Neutrophil (primary cell): ENCODE data around the gene NTN1.

ENCODE experiments used
- H3K27ac ChIP-seq: fragments of 200-600 bp; sonication (generic); 2 replicates; pipeline ENCODE4 v1.5.1; 2016; ENCODE audit warnings: mild to moderate bottlenecking, moderate library complexity
- H3K27me3 ChIP-seq: fragments of 200-600 bp; sonication (generic); 2 replicates; pipeline ENCODE4 v1.6.0; 2016; ENCODE audit warnings: mild to moderate bottlenecking
- H3K36me3 ChIP-seq: fragments of 200-600 bp; sonication (generic); 2 replicates; pipeline ENCODE4 v1.5.1; 2017
- H3K4me1 ChIP-seq, 2 experiments: fragments of 200-600 bp in 1 of 2; sonication (generic) in 1 of 2; 1 replicate in 1 of 2; 2 replicates in 1 of 2; pipeline versions ENCODE4 v1.5.1 to v1.6.1; 2013 to 2016; ENCODE audit warnings: low read depth in 1 of 2, low read length in 1 of 2, mild to moderate bottlenecking in 1 of 2, moderate library complexity in 1 of 2; ENCODE audit not compliant: control insufficient read depth in 1 of 2, insufficient read depth in 1 of 2
- H3K4me3 ChIP-seq, 2 experiments: fragments of 200-600 bp in 1 of 2; sonication (generic) in 1 of 2; 1 replicate in 1 of 2; 2 replicates in 1 of 2; pipeline ENCODE4 v1.5.1; 2013 to 2016; ENCODE audit warnings: low read depth in 1 of 2, low read length in 1 of 2, mild to moderate bottlenecking in 1 of 2, moderate library complexity in 1 of 2
- H3K9me3 ChIP-seq: fragments of 200-600 bp; sonication (generic); 2 replicates; pipeline ENCODE4 v1.5.1; 2016
- TF ChIP-seq, protein P1 (sequence below): fragments of 200-600 bp; sonication (generic); IDR thresholded peaks from 2 replicates; pipeline ENCODE4 v1.5.1; 2016; ENCODE audit warnings: antibody characterized with exemption

The NTN1 gene

GRCh38 chr17:9218911-9219310 is 197.6 kb downstream of the NTN1 start:
- H3K4me3 ChIP-seq = no peak overlapping the region
- no peaks in the 10 kb centered on the region for H3K9me3 ChIP-seq
- no peaks in the 10 kb centered on the region for H3K4me1 ChIP-seq
- TF ChIP-seq, protein P1, sequence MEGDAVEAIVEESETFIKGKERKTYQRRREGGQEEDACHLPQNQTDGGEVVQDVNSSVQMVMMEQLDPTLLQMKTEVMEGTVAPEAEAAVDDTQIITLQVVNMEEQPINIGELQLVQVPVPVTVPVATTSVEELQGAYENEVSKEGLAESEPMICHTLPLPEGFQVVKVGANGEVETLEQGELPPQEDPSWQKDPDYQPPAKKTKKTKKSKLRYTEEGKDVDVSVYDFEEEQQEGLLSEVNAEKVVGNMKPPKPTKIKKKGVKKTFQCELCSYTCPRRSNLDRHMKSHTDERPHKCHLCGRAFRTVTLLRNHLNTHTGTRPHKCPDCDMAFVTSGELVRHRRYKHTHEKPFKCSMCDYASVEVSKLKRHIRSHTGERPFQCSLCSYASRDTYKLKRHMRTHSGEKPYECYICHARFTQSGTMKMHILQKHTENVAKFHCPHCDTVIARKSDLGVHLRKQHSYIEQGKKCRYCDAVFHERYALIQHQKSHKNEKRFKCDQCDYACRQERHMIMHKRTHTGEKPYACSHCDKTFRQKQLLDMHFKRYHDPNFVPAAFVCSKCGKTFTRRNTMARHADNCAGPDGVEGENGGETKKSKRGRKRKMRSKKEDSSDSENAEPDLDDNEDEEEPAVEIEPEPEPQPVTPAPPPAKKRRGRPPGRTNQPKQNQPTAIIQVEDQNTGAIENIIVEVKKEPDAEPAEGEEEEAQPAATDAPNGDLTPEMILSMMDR = no peak
- H3K27ac ChIP-seq = no peak overlapping the region
- H3K36me3 ChIP-seq = no peaks in the 10 kb centered on the region
- no peaks in the 10 kb centered on the region for H3K27me3 ChIP-seq

DNA sequence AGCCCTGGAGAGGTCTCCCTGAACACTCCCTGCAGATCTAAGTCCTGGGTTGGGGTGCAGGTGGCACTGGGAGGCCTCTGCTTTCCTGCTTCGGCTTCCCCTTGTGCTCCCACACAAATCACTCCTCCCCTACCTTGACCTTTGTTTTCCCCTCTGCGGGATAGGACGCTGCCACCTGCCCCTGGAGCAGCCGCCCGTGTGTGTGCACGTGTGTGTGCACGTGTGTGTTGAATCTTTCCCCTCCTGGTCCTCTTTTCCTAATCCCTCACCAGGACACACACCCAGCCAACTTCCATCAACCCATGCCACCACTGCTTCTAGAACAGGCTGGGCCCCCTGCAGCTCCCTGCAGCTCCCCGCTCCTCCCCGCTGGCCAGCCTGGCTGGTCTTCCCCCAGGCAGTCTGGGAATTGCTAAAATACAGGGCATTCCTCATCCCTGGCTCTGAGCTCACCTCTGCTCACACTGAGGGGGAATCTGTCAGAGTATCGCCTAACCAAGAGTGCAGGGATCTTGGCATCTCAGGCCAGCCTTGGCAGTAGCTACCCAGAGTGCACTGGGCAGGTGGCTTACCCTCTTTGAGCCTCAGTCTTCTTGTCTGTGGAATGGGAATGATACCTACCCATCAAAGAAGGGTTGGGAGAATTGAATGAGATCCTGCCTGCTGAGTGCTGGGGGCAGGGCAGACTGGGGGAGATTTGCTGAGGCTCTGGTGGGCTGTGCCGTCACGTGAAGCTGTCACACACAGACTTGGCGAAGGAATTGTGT is 198.5 kb downstream of the NTN1 start:
- H3K4me1 ChIP-seq = no peaks in the 10 kb centered on the region
- H3K9me3 ChIP-seq = no peaks in the 10 kb centered on the region
- TF ChIP-seq, protein P1 = no peak
- H3K27me3 ChIP-seq = no peaks in the 10 kb centered on the region
- no peak overlapping the region for H3K4me3 ChIP-seq
- no peaks in the 10 kb centered on the region for H3K36me3 ChIP-seq
- H3K27ac ChIP-seq = no peak overlapping the region

DNA sequence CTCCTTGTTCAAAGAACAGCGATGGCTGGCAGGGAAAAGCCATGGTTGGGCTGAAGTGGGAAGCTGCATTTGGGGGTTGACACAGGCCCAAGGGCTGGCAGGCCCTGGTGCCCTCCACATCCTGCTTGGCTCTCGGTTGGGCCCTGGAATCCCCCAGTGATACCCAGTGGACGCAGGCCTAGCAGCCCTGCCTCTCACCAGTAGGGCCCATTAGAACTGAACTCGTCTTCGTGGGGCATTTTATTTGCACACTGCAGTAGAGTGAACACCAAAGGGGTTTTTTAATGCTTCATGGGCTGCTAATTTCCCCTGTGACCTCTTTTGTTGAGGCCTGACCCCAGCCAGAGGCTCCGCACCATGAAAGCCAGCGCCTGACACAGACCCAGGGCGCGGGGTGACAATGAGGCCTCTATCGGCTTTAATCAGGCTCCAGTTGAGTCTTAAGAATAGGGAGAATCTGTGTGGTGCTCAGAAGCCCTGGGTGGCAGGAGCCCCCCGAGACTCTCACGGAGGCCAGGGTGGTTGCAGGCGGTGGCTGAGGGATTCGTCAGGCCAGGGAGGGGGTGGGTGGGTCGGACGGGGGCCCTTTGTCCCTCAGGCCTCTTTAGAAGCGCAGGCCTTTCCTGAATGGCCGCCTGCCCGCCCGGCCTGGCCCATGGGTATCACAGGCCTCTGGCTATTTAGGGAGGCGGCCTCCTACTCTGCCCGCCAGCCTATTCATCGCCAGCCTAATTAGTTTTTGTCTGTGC is 199.3 kb downstream of the NTN1 start:
- H3K36me3 ChIP-seq = no peaks in the 10 kb centered on the region
- no peak overlapping the region for H3K27ac ChIP-seq
- no peaks in the 10 kb centered on the region for H3K4me1 ChIP-seq
- H3K9me3 ChIP-seq = no peaks in the 10 kb centered on the region
- no peaks in the 10 kb centered on the region for H3K27me3 ChIP-seq
- no peak overlapping the region for H3K4me3 ChIP-seq
- TF ChIP-seq, protein P1 = no peak

GRCh38 chr17:9221147-9221921 is 200.0 kb downstream of the NTN1 start:
- Histone ChIP-seq H3K27me3 (no peaks in the 10 kb centered on the region), H3K27ac (no peak overlapping the region), H3K36me3 (no peaks in the 10 kb centered on the region), H3K4me3 (no peak overlapping the region), H3K9me3 (no peaks in the 10 kb centered on the region), H3K4me1 (no peaks in the 10 kb centered on the region)
- TF ChIP-seq, protein P1 = no peak

GRCh38 chr17:9221922-9222180 is 200.5 kb downstream of the NTN1 start:
- Histone ChIP-seq H3K27me3 (no peaks in the 10 kb centered on the region), H3K9me3 (no peaks in the 10 kb centered on the region), H3K36me3 (no peaks in the 10 kb centered on the region), H3K27ac (no peak overlapping the region), H3K4me3 (no peak overlapping the region), H3K4me1 (no peaks in the 10 kb centered on the region)
- TF ChIP-seq, protein P1 = no peak
